22Rv1 (cell line): ENCODE measurements around the gene CDC37.

Experiments used
- ZFX ChIP-seq: fragments of 450-650 bp; IDR thresholded peaks from 2 replicates; pipeline ENCODE4 v1.6.1; 2017; ENCODE audit warnings: antibody characterized with exemption, borderline replicate concordance
- TF ChIP-seq, protein P1 (sequence below): fragments of 450-650 bp; IDR thresholded peaks from 2 replicates; pipeline ENCODE4 v1.5.1; 2017; ENCODE audit warnings: mild to moderate bottlenecking

DNA sequence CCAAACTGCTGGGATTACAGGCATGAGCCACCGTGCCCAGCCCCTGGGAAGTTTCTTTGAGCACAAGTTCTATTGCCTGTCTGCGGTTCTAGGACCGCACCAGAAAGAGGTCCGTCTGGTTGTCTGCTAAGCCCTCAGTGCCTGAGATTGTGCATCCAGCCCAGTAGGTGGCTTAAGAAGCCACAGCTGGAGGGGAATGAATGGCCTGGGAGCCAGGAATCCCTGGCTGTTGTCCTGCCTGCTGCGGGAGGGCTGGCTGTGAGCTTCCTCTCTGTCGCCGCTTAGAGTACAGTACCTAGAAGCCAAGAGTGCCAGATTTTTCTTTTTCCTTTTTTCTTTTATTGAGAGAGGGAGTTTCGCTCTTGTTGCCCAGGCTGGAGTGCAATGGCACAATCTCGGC lies 18.8 kb downstream of the CDC37 start:
- TF ChIP-seq, protein P1, sequence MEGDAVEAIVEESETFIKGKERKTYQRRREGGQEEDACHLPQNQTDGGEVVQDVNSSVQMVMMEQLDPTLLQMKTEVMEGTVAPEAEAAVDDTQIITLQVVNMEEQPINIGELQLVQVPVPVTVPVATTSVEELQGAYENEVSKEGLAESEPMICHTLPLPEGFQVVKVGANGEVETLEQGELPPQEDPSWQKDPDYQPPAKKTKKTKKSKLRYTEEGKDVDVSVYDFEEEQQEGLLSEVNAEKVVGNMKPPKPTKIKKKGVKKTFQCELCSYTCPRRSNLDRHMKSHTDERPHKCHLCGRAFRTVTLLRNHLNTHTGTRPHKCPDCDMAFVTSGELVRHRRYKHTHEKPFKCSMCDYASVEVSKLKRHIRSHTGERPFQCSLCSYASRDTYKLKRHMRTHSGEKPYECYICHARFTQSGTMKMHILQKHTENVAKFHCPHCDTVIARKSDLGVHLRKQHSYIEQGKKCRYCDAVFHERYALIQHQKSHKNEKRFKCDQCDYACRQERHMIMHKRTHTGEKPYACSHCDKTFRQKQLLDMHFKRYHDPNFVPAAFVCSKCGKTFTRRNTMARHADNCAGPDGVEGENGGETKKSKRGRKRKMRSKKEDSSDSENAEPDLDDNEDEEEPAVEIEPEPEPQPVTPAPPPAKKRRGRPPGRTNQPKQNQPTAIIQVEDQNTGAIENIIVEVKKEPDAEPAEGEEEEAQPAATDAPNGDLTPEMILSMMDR = no peak
- no peak for TF ChIP-seq ZFX
